Stimulated activated CD8-positive, alpha-beta memory T cell treated with anti-CD3 and anti-CD28 coated beads, Interleukin-4, amount 100 ng/mL, for 4 hours (primary cell): ENCODE results near the gene FBXW10.
"Not testable (repeated sequence)": the region's sequence is repeated elsewhere in the genome, so short reads cannot be mapped to it uniquely, and the experiment has no call there.

ENCODE experiments used
- DNase-seq, 2 donors: peaks; one replicate each; pipeline ENCODE4 v3.0.0-alpha.2; 2020; ENCODE audit warnings: low read depth in 2 of 2, low spot score in 1 of 2

The FBXW10 gene

GRCh38 chr17:18743699-18744421, at the start of gene FBXW10:
TSS of gene FBXW10 (plus strand) at chr17:18744054. CDS start at chr17:18744245, 191 bp downstream.
- not testable (repeated sequence) for DNase-seq

GRCh38 chr17:18695143-18695542, 48.7 kb upstream of the FBXW10 start:
- not testable (repeated sequence) for DNase-seq

GRCh38 chr17:18698473-18699103, 45.3 kb upstream of the FBXW10 start:
- DNase-seq, result not testable (repeated sequence)

GRCh38 chr17:18705955-18706354, 37.9 kb upstream of the FBXW10 start:
- not testable (repeated sequence) for DNase-seq

GRCh38 chr17:18708215-18708614, 35.6 kb upstream of the FBXW10 start:
- DNase-seq, result not testable (repeated sequence)

GRCh38 chr17:18712354-18712999, 31.4 kb upstream of the FBXW10 start:
- DNase-seq, result peak; percentile 13 to 35

GRCh38 chr17:18718643-18719427, 25.0 kb upstream of the FBXW10 start:
- not testable (repeated sequence) for DNase-seq

- DNase-seq, result not testable (repeated sequence)
These were observed 24.3 kb upstream of the FBXW10 start for GRCh38 chr17:18719428-18720110.

GRCh38 chr17:18721775-18722547, 21.9 kb upstream of the FBXW10 start:
- not testable (repeated sequence) for DNase-seq

- DNase-seq, result not testable (repeated sequence)
These were observed 21.2 kb upstream of the FBXW10 start for GRCh38 chr17:18722612-18723011.

- DNase-seq, result not testable (repeated sequence)
These were observed 20.3 kb upstream of the FBXW10 start for GRCh38 chr17:18723509-18723908.

GRCh38 chr17:18732438-18732837, 11.4 kb upstream of the FBXW10 start:
- not testable (repeated sequence) for DNase-seq

- not testable (repeated sequence) for DNase-seq
These were observed 10.5 kb upstream of the FBXW10 start for GRCh38 chr17:18733350-18733749.

GRCh38 chr17:18739616-18740391, 4.0 kb upstream of the FBXW10 start:
- not testable (repeated sequence) for DNase-seq

GRCh38 chr17:18741228-18741627, 2.6 kb upstream of the FBXW10 start:
- not testable (repeated sequence) for DNase-seq

GRCh38 chr17:18744726-18745125, 872 bp downstream of the FBXW10 start:
- not testable (repeated sequence) for DNase-seq

- DNase-seq, result not testable (repeated sequence)
These were observed 2.7 kb downstream of the FBXW10 start for GRCh38 chr17:18746551-18746950.

- not testable (repeated sequence) for DNase-seq
These were observed 3.6 kb downstream of the FBXW10 start for GRCh38 chr17:18747501-18747900.

- not testable (repeated sequence) for DNase-seq
These were observed 6.4 kb downstream of the FBXW10 start for GRCh38 chr17:18750242-18750641.
